HepG2 (cell line): ENCODE data around the gene NLRP5. TPM values are rescaled to one million over a fixed set of nuclear protein-coding genes. Genes with fewer than 3 reads are reported as not detected.

Experiments used
- ATAC-seq: fragments of 200-7000 bp; cut with Tn5 transposase; 3 replicates; pipeline ENCODE4 v1.9.1; 2020; ENCODE audit warnings: mild to moderate bottlenecking, moderate library complexity
- BruUV-seq: library from RNA; stranded (reverse); fragments of 400-500 nt; replicated peaks from 2 replicates; lab custom pipeline; 2021; lab: Mats Ljungman, UMichigan
- CTCF ChIA-PET: fragments of 300-600 bp; formaldehyde crosslinking; extraction: SDS; loops from one replicate; lab custom pipeline; 2021; ENCODE audit warnings: low total read pairs, inconsistent platforms, low intra/inter-chr PET ratio; lab: Yijun Ruan, JAX
- POLR2A ChIA-PET: fragments of 350-600 bp; sonication (Branson Sonifier 250); formaldehyde crosslinking; loops from one replicate; lab custom pipeline; 2020; ENCODE audit warnings: antibody characterized with exemption, inconsistent platforms; lab: Yijun Ruan, JAX
- DNase-seq: peaks from one replicate; pipeline ENCODE4 v3.0.0-alpha.2; 2015; ENCODE audit warnings: low spot score
- FAIRE-seq: peaks from 3 replicates; lab custom pipeline; 2011; peaks lifted over from hg19 to GRCh38; lab: Jason Lieb, UNC
- H2AFZ ChIP-seq: one replicate; pipeline ENCODE4 v1.6.1; 2011; ENCODE audit warnings: low read length, inconsistent platforms
- H3K27ac ChIP-seq: fragments of 300-600 bp; 3 replicates; pipeline ENCODE4 v1.8.0; 2011; ENCODE audit warnings: mixed run types, mild to moderate bottlenecking, mixed read lengths, low read length, inconsistent platforms; ENCODE audit not compliant: insufficient read depth; ENCODE audit errors: extremely low read length
- H3K27me3 ChIP-seq, 2 experiments: fragments of 200-600 bp in 1 of 2; 2 replicates in 1 of 2; 3 replicates in 1 of 2; pipeline versions ENCODE4 v1.6.0 to v1.8.0; 2011; ENCODE audit warnings: low read length in 2 of 2, mild to moderate bottlenecking in 2 of 2, moderate library complexity in 2 of 2, inconsistent platforms in 1 of 2; ENCODE audit not compliant: insufficient read depth in 2 of 2, control insufficient read depth in 1 of 2
- H3K36me3 ChIP-seq, 2 experiments: fragments of 200-600 bp in 1 of 2; replicated peaks in 1 of 2; 2 replicates in 1 of 2; 3 replicates in 1 of 2; pipeline versions ENCODE4 v1.5.1 to v1.8.0; 2011; ENCODE audit warnings: low read length in 2 of 2, inconsistent platforms in 1 of 2; ENCODE audit not compliant: insufficient read depth in 2 of 2, control insufficient read depth in 1 of 2
- H3K4me1 ChIP-seq: 2 replicates; pipeline ENCODE4 v1.5.1; 2012; ENCODE audit warnings: low read length, inconsistent platforms; ENCODE audit not compliant: insufficient read depth
- H3K4me2 ChIP-seq: 2 replicates; pipeline ENCODE4 v1.6.0; 2011; ENCODE audit warnings: low read depth, low read length, inconsistent platforms
- H3K4me3 ChIP-seq, 3 experiments: fragments of 200-600 bp in 1 of 3; sonication (generic), shearing (Covaris generic) in 1 of 3; replicated peaks in 1 of 3; 2 replicates each; pipeline ENCODE4 v1.5.1; 2011 to 2016; ENCODE audit warnings: low read length in 3 of 3, inconsistent platforms in 2 of 3, low read depth in 2 of 3, mild to moderate bottlenecking in 2 of 3, control low read depth in 1 of 3, mixed read lengths in 1 of 3; ENCODE audit not compliant: insufficient read depth in 1 of 3
- H3K79me2 ChIP-seq: one replicate; pipeline ENCODE4 v1.6.1; 2011; ENCODE audit warnings: low read length, inconsistent platforms; ENCODE audit not compliant: insufficient read depth
- H3K9ac ChIP-seq: 2 replicates; pipeline ENCODE4 v1.6.0; 2011; ENCODE audit warnings: mild to moderate bottlenecking, low read depth, low read length, inconsistent platforms; ENCODE audit not compliant: insufficient read depth
- H3K9me3 ChIP-seq: 2 replicates; pipeline ENCODE4 v1.5.1; 2012; ENCODE audit warnings: mild to moderate bottlenecking, low read length
- H4K20me1 ChIP-seq: 2 replicates; pipeline ENCODE4 v1.6.0; 2011; ENCODE audit warnings: inconsistent platforms, mild to moderate bottlenecking, low read length, moderate library complexity; ENCODE audit not compliant: insufficient read depth
- PPARG ChIP-seq: conservative IDR thresholded peaks from 2 replicates; pipeline ENCODE4 v1.6.1; 2016; ENCODE audit warnings: missing biosample characterization, missing genetic modification reagents
- SALL1 ChIP-seq: sonication (generic); formaldehyde crosslinking; IDR thresholded peaks from 2 replicates; pipeline ENCODE4 v1.8.0; 2022; ENCODE audit warnings: mild to moderate bottlenecking, missing genetic modification reagents
- ZKSCAN8 ChIP-seq: IDR thresholded peaks from 2 replicates; pipeline ENCODE4 v1.6.1; 2016; ENCODE audit warnings: borderline replicate concordance, missing genetic modification reagents, missing compliant biosample characterization
- ZNF512B ChIP-seq: sonication (generic); formaldehyde crosslinking; IDR thresholded peaks from 2 replicates; pipeline ENCODE4 v1.5.1; 2020; ENCODE audit warnings: missing genetic modification reagents, mild to moderate bottlenecking, borderline replicate concordance
- ZNF768 ChIP-seq: sonication (generic); formaldehyde crosslinking; IDR thresholded peaks from 2 replicates; pipeline ENCODE4 v1.4.0; 2020; ENCODE audit warnings: missing genetic modification reagents
- ZNF839 ChIP-seq: sonication (generic); formaldehyde crosslinking; IDR thresholded peaks from 2 replicates; pipeline ENCODE4 v1.4.0; 2020; ENCODE audit warnings: missing genetic modification reagents, mild to moderate bottlenecking, borderline replicate concordance
- WGBS: methylation state at CpG from one replicate; pipeline ENCODE4 v1.1.6; 2017; ENCODE audit warnings: low lambda C conversion rate; 5-methylcytosine and 5-hydroxymethylcytosine counted together
- in situ Hi-C: cut with HindIII; loops from 2 replicates; pipeline ENCODE4 v1.10.0; 2017; ENCODE audit warnings: low pct_unique_long_range_greater_than_20kb; ENCODE audit not compliant: extremely low pct_ligation_motif_present
- intact Hi-C: fragments of 100-400 bp; cut with micrococcal nuclease; formaldehyde crosslinking; loops from one replicate; pipeline ENCODE4 v1.10.0; 2022; ENCODE audit not compliant: unreplicated experiment
- polyA plus RNA-seq, 8 experiments: library from polyadenylated mRNA; depleted of rRNA in 3 of 8; stranded (reverse) in 7 of 8; unstranded in 1 of 8; fragments of >200 nt; fragmentation: Illumina TruSeq in 4 of 8; extraction: Trizol in 4 of 8; gene quantifications; 2 replicates each; pipeline versions ENCODE4 v1.2.1 to v1.2.3, GENCODE V29; 2011 to 2016; ENCODE audit warnings: low read depth in 4 of 8, missing spikeins in 1 of 8, mixed read lengths in 1 of 8; ENCODE audit not compliant: insufficient read depth in 1 of 8
- total RNA-seq, 5 experiments: library from RNA; depleted of rRNA; stranded (reverse); fragments of >200 nt; fragmentation: Illumina TruSeq; extraction: Trizol; gene quantifications; 2 replicates each; pipeline ENCODE4 v1.2.3, GENCODE V29; 2016; ENCODE audit warnings: low read depth in 1 of 5
- TF ChIP-seq, protein P1 (sequence below), 2 experiments: sonication (generic) in 1 of 2; formaldehyde crosslinking in 1 of 2; IDR thresholded peaks; 2 replicates each; pipeline versions ENCODE4 v1.5.1 to v1.6.1; 2011 to 2020; ENCODE audit warnings: borderline replicate concordance in 1 of 2, low read depth in 1 of 2, low read length in 1 of 2, mild to moderate bottlenecking in 1 of 2, missing genetic modification reagents in 1 of 2, moderate library complexity in 1 of 2
- TF ChIP-seq, protein P2 (sequence below): sonication (generic); formaldehyde crosslinking; IDR thresholded peaks from 2 replicates; pipeline ENCODE4 v1.4.0; 2020; ENCODE audit warnings: mild to moderate bottlenecking, missing genetic modification reagents
- TF ChIP-seq, protein P3 (sequence below): sonication (generic); formaldehyde crosslinking; conservative IDR thresholded peaks from 2 replicates; pipeline ENCODE4 v1.8.0; 2022; ENCODE audit warnings: missing genetic modification reagents
- TF ChIP-seq, protein P4 (sequence below): sonication (generic); formaldehyde crosslinking; IDR thresholded peaks from 2 replicates; pipeline ENCODE4 v1.5.1; 2020; ENCODE audit warnings: missing genetic modification reagents, mild to moderate bottlenecking, borderline replicate concordance

NLRP5 gene
- total and polyA plus RNA-seq, 2 of the 13 experiments (the other 11 are each of a cell fraction or from before 2014, with no cell fraction given), result not detected

DNA sequence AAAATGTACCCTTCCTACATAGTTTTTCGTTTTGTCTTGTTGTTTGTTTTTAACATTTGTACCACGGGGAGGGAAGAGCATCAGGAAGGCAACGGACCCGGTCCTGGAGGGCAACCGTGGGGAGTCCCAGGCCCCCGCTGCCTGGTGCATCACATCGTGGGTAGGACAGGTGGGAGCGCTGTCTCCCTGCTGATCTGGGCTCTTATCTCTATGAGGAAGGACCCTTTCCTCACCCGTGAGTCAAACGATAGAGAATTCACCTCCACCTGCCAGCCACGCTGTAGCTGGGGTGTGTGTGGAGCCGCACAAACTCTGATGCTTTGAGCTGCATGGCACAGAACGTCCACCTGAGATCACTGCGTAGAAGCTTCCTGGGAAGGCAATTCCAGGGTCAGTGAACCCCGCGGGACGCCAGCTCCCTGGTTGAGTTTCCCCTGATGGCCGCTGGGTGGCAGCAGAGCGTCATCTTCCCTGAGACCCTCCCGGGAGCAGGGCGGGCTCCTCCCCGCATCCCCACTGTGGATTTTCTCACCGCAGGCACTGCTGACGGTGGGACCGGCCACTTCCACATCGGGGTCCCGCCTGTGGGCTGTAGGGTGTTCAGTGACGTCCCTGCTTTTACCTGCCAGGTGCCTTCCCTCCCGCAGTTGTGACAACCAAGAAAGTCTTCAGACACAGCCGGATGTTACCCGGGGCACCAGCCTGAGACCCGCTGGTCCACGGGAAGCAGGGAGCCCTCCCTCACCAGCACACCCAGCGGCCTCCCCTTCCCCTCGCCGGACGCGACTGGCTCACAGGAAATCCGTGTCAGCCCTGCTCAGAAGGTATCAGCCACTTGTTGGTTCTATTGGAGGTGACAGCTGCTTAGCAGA, 79.8 kb downstream of the NLRP5 start:
- DNase-seq, result peak; percentile 39
- Histone ChIP-seq H3K9ac (no peak overlapping the region), H3K36me3 (no peaks in the 10 kb centered on the region), H3K27ac (no peak overlapping the region), H3K27me3 (peaks cover 0 to 19% of the 10 kb centered on the region in 2 experiments; a peak in 3 of 5 replicates), H3K4me1 (peaks cover 4% of the 10 kb centered on the region; the same call in 1 of the 2 replicates), H2AFZ (no peak overlapping the region), H4K20me1 (no peaks in the 10 kb centered on the region), H3K79me2 (no peaks in the 10 kb centered on the region), H3K4me2 (peak overlapping the region; percentile 50), H3K4me3 (peak overlapping the region in 1 of 3 experiments; percentile 15; a peak in 1 of 6 replicates), H3K9me3 (no peaks in the 10 kb centered on the region)
- ChIA-PET POLR2A (no interaction called here), CTCF (interaction anchor here (0.8 to 1.6 kb wide), 4 partner anchors 186 to 284 kb away, joined by 3 to 14 read pairs (median 4); no protein-coding TSS in a partner anchor)
- ATAC-seq, result peak; percentile 93
- in situ Hi-C loops (no loop called here), intact Hi-C loops (no loop called here)
- peak; percentile 77 for FAIRE-seq
- WGBS, result 16% methylated on average over 16 of the region's 39 CpGs
- no TSS peak for BruUV-seq
- TF ChIP-seq, protein P1, sequence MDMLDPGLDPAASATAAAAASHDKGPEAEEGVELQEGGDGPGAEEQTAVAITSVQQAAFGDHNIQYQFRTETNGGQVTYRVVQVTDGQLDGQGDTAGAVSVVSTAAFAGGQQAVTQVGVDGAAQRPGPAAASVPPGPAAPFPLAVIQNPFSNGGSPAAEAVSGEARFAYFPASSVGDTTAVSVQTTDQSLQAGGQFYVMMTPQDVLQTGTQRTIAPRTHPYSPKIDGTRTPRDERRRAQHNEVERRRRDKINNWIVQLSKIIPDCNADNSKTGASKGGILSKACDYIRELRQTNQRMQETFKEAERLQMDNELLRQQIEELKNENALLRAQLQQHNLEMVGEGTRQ (IDR thresholded peaks at IDR 0.05; ENCODE audit: low read depth, low read length), result no peak
- TF ChIP-seq, protein P1 (CRISPR knock-in tag; IDR thresholded peaks at IDR 0.05; ENCODE audit: borderline replicate concordance), result no peak
- TF ChIP-seq, protein P2, sequence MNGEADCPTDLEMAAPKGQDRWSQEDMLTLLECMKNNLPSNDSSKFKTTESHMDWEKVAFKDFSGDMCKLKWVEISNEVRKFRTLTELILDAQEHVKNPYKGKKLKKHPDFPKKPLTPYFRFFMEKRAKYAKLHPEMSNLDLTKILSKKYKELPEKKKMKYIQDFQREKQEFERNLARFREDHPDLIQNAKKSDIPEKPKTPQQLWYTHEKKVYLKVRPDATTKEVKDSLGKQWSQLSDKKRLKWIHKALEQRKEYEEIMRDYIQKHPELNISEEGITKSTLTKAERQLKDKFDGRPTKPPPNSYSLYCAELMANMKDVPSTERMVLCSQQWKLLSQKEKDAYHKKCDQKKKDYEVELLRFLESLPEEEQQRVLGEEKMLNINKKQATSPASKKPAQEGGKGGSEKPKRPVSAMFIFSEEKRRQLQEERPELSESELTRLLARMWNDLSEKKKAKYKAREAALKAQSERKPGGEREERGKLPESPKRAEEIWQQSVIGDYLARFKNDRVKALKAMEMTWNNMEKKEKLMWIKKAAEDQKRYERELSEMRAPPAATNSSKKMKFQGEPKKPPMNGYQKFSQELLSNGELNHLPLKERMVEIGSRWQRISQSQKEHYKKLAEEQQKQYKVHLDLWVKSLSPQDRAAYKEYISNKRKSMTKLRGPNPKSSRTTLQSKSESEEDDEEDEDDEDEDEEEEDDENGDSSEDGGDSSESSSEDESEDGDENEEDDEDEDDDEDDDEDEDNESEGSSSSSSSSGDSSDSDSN (CRISPR knock-in tag), result 0 out of 2 replicates have a peak, but pooled peaks have one; percentile 21
- TF ChIP-seq, protein P3, sequence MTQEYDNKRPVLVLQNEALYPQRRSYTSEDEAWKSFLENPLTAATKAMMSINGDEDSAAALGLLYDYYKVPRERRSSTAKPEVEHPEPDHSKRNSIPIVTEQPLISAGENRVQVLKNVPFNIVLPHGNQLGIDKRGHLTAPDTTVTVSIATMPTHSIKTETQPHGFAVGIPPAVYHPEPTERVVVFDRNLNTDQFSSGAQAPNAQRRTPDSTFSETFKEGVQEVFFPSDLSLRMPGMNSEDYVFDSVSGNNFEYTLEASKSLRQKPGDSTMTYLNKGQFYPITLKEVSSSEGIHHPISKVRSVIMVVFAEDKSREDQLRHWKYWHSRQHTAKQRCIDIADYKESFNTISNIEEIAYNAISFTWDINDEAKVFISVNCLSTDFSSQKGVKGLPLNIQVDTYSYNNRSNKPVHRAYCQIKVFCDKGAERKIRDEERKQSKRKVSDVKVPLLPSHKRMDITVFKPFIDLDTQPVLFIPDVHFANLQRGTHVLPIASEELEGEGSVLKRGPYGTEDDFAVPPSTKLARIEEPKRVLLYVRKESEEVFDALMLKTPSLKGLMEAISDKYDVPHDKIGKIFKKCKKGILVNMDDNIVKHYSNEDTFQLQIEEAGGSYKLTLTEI (CRISPR knock-in tag), result no peak
- TF ChIP-seq SALL1 (peak; percentile 46; the same call in 1 of the 2 replicates), ZKSCAN8 (CRISPR knock-in tag) (no peak), ZNF512B (CRISPR knock-in tag) (0 out of 2 replicates have a peak, but pooled peaks have one; percentile 38), PPARG (no peak), ZNF839 (CRISPR knock-in tag) (peak; percentile 56; the same call in 1 of the 2 replicates), ZNF768 (CRISPR knock-in tag) (peak; percentile 41; the same call in 1 of the 2 replicates)
- TF ChIP-seq, protein P4, sequence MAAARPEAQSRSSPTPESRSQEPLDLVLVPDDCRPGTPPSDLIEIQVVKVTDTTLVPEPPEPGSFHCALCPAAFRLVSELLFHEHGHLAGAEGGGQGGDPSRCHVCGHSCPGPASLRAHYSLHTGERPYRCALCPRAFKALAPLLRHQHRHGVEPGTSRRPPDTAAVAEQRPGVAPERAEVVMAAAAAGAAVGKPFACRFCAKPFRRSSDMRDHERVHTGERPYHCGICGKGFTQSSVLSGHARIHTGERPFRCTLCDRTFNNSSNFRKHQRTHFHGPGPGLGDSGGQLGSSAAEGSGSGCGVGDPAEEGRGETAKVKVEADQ (CRISPR knock-in tag), result no peak
